HepG2 (cell line): ENCODE measurements around the gene DLX1. TPM values are rescaled to one million over a fixed set of nuclear protein-coding genes. Genes with fewer than 3 reads are reported as not detected.

ENCODE experiments used
- CREM ChIP-seq, 2 experiments: sonication (generic) in 1 of 2; formaldehyde crosslinking in 1 of 2; IDR thresholded peaks; 2 replicates each; pipeline versions ENCODE4 v1.4.0 to v1.6.1; 2016 to 2020; ENCODE audit warnings: antibody characterized with exemption in 1 of 2, mild to moderate bottlenecking in 1 of 2, missing genetic modification reagents in 1 of 2
- GMEB1 ChIP-seq: sonication (generic); formaldehyde crosslinking; IDR thresholded peaks from 2 replicates; pipeline ENCODE4 v1.5.1; 2020; ENCODE audit warnings: missing genetic modification reagents, mild to moderate bottlenecking, borderline replicate concordance
- HIVEP1 ChIP-seq: sonication (generic); formaldehyde crosslinking; IDR thresholded peaks from 2 replicates; pipeline ENCODE4 v1.4.0; 2020; ENCODE audit warnings: mild to moderate bottlenecking, missing genetic modification reagents
- HMGXB4 ChIP-seq, 2 experiments: sonication (generic) in 1 of 2; formaldehyde crosslinking in 1 of 2; IDR thresholded peaks; 2 replicates each; pipeline versions ENCODE4 v1.4.0 to v1.6.1; 2018 to 2020; ENCODE audit warnings: missing genetic modification reagents in 2 of 2, borderline replicate concordance in 1 of 2, low read depth in 1 of 2, mild to moderate bottlenecking in 1 of 2, missing biosample characterization in 1 of 2
- IRF2 ChIP-seq: IDR thresholded peaks from 2 replicates; pipeline ENCODE4 v1.6.1; 2018; ENCODE audit warnings: missing genetic modification reagents, missing compliant biosample characterization
- MATR3 ChIP-seq: sonication (generic); formaldehyde crosslinking; IDR thresholded peaks from 2 replicates; pipeline ENCODE4 v1.4.0; 2020; ENCODE audit warnings: missing genetic modification reagents
- POGZ ChIP-seq: sonication (generic); formaldehyde crosslinking; IDR thresholded peaks from 2 replicates; pipeline ENCODE4 v1.4.0; 2020; ENCODE audit warnings: mild to moderate bottlenecking, missing genetic modification reagents
- POLR2AphosphoS2 ChIP-seq: IDR thresholded peaks from 2 replicates; pipeline ENCODE4 v1.6.1; 2011; ENCODE audit warnings: low read depth, low read length, improper control_type of control experiment
- PREB ChIP-seq: sonication (generic); formaldehyde crosslinking; IDR thresholded peaks from 2 replicates; pipeline ENCODE4 v1.4.0; 2020; ENCODE audit warnings: missing genetic modification reagents
- SP4 ChIP-seq: sonication (generic); formaldehyde crosslinking; IDR thresholded peaks from 2 replicates; pipeline ENCODE4 v1.8.1; 2023; ENCODE audit warnings: mild to moderate bottlenecking, missing genetic modification reagents
- TMF1 ChIP-seq: sonication (generic); formaldehyde crosslinking; IDR thresholded peaks from 2 replicates; pipeline ENCODE4 v1.8.1; 2022; ENCODE audit warnings: low read depth, missing genetic modification reagents
- ZBTB10 ChIP-seq: sonication (generic); formaldehyde crosslinking; IDR thresholded peaks from 2 replicates; pipeline ENCODE4 v1.4.0; 2020; ENCODE audit warnings: missing genetic modification reagents, borderline replicate concordance
- ZFAT ChIP-seq: sonication (generic); formaldehyde crosslinking; conservative IDR thresholded peaks from 2 replicates; pipeline ENCODE4 v1.8.1; 2023; ENCODE audit warnings: missing genetic modification reagents, inconsistent platforms
- ZMYM4 ChIP-seq: sonication (generic); formaldehyde crosslinking; IDR thresholded peaks from 2 replicates; pipeline ENCODE4 v1.8.1; 2023; ENCODE audit warnings: mild to moderate bottlenecking, missing genetic modification reagents
- ZNF512B ChIP-seq: sonication (generic); formaldehyde crosslinking; IDR thresholded peaks from 2 replicates; pipeline ENCODE4 v1.5.1; 2020; ENCODE audit warnings: missing genetic modification reagents, mild to moderate bottlenecking, borderline replicate concordance
- ZNF576 ChIP-seq: sonication (generic); formaldehyde crosslinking; IDR thresholded peaks from 2 replicates; pipeline ENCODE4 v1.4.0; 2020; ENCODE audit warnings: mild to moderate bottlenecking, missing genetic modification reagents
- ZNF619 ChIP-seq: sonication (generic); formaldehyde crosslinking; IDR thresholded peaks from 2 replicates; pipeline ENCODE4 v1.4.0; 2020; ENCODE audit warnings: mild to moderate bottlenecking, missing genetic modification reagents
- polyA plus RNA-seq, 8 experiments: library from polyadenylated mRNA; depleted of rRNA in 3 of 8; stranded (reverse) in 7 of 8; unstranded in 1 of 8; fragments of >200 nt; fragmentation: Illumina TruSeq in 4 of 8; extraction: Trizol in 4 of 8; gene quantifications; 2 replicates each; pipeline versions ENCODE4 v1.2.1 to v1.2.3, GENCODE V29; 2011 to 2016; ENCODE audit warnings: low read depth in 4 of 8, missing spikeins in 1 of 8, mixed read lengths in 1 of 8; ENCODE audit not compliant: insufficient read depth in 1 of 8
- total RNA-seq, 5 experiments: library from RNA; depleted of rRNA; stranded (reverse); fragments of >200 nt; fragmentation: Illumina TruSeq; extraction: Trizol; gene quantifications; 2 replicates each; pipeline ENCODE4 v1.2.3, GENCODE V29; 2016; ENCODE audit warnings: low read depth in 1 of 5

The DLX1 gene
- total and polyA plus RNA-seq, 2 of the 13 experiments (the other 11 are each of a cell fraction or from before 2014, with no cell fraction given) = 0.18 to 0.86 TPM

- TF ChIP-seq ZNF512B (peak; percentile 69; the same call in 1 of the 2 replicates), PREB (CRISPR knock-in tag) (no peak), ZBTB10 (CRISPR knock-in tag) (peak; percentile 73; the same call in 1 of the 2 replicates), TMF1 (CRISPR knock-in tag) (no peak), SP4 (CRISPR knock-in tag) (no peak), HIVEP1 (CRISPR knock-in tag) (peak; percentile 20), HMGXB4 (CRISPR knock-in tag; IDR thresholded peaks at IDR 0.05; ENCODE audit: borderline replicate concordance in 1 of 2, low read depth in 1 of 2) (0 out of 4 replicates have a peak, but pooled peaks of 1 of the 2 experiments have one; percentile 19), POLR2AphosphoS2 (no peak), ZMYM4 (CRISPR knock-in tag) (peak; percentile 24; the same call in 1 of the 2 replicates), GMEB1 (no peak), MATR3 (CRISPR knock-in tag) (no peak), POGZ (CRISPR knock-in tag) (0 out of 2 replicates have a peak, but pooled peaks have one; percentile 72), ZNF619 (CRISPR knock-in tag) (no peak), CREM (IDR thresholded peaks at IDR 0.05) (no peak), CREM (CRISPR knock-in tag; IDR thresholded peaks at IDR 0.05) (no peak), IRF2 (no peak), ZFAT (CRISPR knock-in tag) (no peak), ZNF576 (CRISPR knock-in tag) (no peak)
These were observed 13.6 kb downstream of the DLX1 start (continued) for GRCh38 chr2:172098650-172099471.
